GM19324 (cell line): Measurements from ENCODE around the gene GIGYF2.
"Not testable (repeated sequence)": the region's sequence is repeated elsewhere in the genome, so short reads cannot be mapped to it uniquely, and the experiment has no call there.

Source experiments
- ATAC-seq: cut with Tn5 transposase; IDR thresholded peaks from one replicate; pipeline ENCODE4 v1.9.1; 2021; ENCODE audit warnings: mild to moderate bottlenecking, moderate library complexity; ENCODE audit not compliant: unreplicated experiment, low FRiP score

GIGYF2 gene, protein sequence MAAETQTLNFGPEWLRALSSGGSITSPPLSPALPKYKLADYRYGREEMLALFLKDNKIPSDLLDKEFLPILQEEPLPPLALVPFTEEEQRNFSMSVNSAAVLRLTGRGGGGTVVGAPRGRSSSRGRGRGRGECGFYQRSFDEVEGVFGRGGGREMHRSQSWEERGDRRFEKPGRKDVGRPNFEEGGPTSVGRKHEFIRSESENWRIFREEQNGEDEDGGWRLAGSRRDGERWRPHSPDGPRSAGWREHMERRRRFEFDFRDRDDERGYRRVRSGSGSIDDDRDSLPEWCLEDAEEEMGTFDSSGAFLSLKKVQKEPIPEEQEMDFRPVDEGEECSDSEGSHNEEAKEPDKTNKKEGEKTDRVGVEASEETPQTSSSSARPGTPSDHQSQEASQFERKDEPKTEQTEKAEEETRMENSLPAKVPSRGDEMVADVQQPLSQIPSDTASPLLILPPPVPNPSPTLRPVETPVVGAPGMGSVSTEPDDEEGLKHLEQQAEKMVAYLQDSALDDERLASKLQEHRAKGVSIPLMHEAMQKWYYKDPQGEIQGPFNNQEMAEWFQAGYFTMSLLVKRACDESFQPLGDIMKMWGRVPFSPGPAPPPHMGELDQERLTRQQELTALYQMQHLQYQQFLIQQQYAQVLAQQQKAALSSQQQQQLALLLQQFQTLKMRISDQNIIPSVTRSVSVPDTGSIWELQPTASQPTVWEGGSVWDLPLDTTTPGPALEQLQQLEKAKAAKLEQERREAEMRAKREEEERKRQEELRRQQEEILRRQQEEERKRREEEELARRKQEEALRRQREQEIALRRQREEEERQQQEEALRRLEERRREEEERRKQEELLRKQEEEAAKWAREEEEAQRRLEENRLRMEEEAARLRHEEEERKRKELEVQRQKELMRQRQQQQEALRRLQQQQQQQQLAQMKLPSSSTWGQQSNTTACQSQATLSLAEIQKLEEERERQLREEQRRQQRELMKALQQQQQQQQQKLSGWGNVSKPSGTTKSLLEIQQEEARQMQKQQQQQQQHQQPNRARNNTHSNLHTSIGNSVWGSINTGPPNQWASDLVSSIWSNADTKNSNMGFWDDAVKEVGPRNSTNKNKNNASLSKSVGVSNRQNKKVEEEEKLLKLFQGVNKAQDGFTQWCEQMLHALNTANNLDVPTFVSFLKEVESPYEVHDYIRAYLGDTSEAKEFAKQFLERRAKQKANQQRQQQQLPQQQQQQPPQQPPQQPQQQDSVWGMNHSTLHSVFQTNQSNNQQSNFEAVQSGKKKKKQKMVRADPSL (N-terminal part only)

GRCh38 chr2:232697059-232697806, at the start of gene GIGYF2:
GIGYF2 (plus strand) TSS chr2:232697331; CDS start chr2:232735198, 37,867 bp downstream.
- peak; percentile 87 for ATAC-seq

DNA sequence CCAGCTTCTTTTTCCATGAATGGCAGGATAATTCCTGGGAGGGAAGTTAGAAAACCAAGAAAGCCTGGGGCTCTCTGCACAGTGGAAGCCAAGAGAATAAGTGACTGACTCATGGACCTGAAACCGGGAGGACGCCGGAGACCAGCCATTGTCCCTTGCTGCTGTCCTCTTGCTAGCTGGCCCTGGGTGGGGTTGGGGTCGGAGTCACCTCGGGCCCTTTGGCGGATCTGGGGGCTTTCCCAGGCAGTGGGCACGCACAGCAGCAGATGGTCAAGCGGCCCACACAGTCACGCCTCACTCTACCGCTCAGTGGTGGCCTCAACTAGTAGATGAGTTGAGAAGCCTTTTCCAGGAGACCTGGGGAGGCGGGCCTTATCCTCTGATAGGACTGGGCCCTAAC, 48.1 kb upstream of the GIGYF2 start:
- ATAC-seq = no peak

GRCh38 chr2:232652505-232652851, 44.7 kb upstream of the GIGYF2 start:
- no peak for ATAC-seq

DNA sequence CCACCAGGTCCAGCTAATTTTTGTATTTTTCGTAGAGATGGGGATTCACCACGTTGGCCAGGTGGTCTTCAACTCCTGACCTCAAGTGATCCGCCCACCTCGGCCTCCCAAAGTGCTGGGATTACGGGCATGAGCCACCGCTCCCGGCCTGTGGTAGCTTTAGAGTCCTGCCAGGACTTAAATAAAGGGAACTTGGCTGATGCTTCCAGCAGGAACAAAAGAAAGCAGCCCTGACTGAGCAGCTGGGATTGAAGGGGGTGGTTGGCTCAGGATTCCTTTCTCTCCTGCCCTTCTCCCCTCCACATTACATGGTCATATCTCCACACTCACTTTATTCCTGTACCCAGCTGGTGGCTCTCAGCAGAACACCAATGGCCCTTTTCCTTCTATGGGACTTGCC, 43.7 kb upstream of the GIGYF2 start:
- no peak for ATAC-seq

DNA sequence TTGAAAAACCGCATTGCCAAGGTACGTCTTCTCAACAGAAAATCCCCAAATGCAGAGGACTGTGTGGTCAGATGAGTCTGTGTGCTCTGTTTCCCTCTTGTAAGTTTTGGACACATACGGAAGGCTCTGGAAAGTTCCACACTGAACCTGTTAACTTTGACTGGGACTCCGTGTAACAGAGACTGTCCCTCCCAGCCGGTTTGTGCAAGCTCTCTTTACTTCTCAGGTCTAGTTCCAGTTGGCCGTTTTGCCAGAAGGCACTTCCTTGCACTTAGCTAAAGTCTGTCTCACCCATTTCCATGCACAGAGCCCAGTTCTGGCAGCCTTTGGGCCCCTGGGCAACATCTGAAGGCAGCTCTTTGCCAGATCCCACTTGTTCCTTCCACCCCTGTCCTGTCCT, 41.7 kb upstream of the GIGYF2 start:
- no peak for ATAC-seq

GRCh38 chr2:232658217-232658785, 38.8 kb upstream of the GIGYF2 start:
- no peak for ATAC-seq

- ATAC-seq = no peak
These were observed 37.8 kb upstream of the GIGYF2 start for GRCh38 chr2:232659359-232659758.

DNA sequence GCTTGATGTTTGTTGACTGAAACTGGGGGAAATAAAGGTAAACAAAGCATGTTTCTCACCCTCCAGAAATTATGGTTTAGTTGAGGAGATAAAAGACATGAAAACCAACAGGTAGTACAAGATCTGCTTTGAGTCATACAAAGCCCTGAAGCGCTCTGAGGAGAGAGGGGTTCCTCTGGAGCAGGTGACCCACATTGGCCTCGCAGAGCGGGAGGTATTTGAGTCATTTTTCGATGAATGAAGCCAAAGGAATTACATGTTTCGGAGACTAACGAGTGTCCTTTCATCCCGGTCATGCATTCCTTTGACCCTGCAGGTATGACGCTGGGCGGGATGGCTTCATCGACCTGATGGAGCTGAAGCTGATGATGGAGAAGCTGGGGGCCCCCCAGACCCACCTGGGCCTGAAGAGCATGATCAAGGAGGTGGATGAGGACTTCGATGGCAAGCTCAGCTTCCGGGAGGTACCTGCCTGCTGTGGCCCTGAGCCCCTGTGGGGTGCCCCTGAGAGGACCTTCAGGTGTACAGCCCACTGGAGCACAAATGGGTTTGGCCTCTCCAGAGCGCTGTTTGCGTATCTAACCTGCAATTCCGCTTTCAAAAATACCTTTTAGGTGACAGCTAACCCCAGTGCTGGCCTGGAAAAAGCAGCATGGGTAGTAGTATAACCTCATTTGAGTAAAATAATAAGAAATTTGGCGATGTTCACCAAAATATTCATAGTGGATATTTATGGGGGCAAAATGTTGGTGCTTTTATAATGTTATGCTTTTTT, 34.5 kb upstream of the GIGYF2 start:
- no peak for ATAC-seq

DNA sequence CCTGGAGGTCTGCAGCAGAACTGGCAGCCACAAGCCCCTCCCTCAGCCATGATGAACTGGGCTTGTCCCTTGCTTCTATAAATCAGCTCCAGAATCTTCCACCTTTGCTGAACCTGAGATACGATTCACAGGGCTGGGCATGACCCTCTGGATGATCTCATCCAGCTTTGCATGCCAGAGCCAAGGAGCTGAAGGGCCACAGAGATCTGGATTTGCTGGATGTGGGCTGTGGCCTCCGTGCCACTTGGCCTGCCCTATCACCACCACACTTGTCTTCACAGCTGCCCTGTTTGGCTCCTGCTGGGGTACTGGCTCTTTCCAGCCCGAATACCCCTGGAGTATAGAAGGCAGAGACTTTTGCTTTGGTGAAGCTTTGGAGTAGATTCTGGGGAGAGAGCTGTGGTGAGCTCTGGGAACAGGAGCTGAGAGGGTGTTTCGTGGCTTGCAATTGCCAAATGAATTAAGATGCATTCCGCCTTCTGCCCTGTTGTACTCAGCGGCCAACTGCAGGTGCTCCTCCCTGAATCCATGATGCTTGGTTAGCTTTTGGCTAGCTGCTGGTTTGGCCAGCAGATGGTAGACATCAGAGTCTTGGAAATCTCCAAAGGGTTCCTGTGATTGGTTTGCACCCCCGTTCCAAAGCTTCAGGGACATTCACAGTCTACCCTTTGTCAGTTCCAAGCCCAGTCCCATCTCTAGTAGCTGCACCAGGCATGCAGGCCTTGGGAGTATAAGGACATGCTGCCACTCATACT, 30.9 kb upstream of the GIGYF2 start:
- no peak for ATAC-seq

- ATAC-seq = no peak
These were observed 29.0 kb upstream of the GIGYF2 start for GRCh38 chr2:232667989-232668583.

DNA sequence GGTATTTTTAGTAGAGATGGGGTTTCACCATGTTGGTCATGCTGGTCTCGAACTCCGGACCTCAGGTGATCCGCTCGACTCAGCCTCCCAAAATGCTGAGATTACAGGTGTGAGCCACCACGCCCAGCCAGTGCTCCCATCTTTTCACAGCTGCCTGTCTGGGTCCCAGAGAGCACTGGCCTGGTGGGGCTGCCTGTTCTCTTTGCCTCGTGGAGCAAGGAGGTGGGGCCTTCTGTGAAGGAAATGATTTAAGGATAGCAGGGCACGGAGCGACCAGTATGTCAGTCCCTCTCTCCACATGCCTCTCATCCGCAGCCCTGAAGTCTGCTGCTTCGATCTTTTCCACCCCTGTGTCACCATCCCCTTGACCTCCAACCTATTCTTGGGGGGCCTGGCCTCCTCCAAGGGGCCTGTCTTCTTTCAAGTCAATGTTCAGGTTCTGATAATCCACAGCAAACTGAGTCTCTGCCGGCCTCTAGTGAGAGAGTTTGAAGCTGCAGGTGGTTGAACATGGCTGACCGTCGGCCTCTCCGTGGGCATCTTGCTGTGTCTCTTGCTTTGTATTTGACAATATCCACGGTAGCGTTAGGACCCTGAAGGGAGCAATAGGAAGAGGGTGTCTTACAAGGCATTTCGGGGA, 28.2 kb upstream of the GIGYF2 start:
- ATAC-seq = no peak

DNA sequence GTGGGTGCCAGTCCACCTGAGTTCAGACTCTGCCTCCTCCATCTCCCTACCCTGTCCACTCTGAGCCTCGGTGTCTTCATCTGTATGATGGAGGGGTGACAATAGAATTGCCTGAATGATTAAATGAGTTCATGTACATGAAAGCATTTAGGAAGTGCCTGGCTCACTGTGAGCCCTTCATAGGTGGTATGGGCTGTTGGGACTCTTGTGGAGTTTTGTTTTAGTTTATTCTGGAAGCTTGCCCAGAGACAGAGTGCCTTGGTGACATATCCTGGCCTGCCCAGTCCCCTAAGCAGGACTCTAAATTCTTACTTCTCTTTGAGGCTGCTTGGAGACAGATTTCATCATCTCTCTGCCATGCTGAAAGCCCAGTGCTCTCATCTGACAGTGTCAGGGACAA, 24.5 kb upstream of the GIGYF2 start:
- ATAC-seq = no peak

DNA sequence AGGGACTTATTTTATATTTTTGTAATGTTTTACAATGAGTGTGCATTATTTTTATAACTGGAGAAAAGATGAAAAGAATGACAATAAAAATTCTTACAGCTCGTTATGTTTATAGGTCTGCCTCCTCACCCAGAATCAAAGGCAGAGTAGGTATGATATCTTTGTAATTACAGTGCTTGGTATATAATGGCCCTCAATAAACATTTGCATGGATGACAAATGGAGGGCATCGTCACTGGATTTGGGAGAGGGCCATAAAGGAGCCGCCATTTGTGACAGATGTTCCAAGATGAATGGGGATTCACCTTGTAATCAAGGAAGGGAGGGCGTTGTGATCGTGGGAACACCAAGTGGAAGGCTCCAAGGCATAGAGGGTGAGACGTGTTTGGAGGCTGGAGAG, 22.6 kb upstream of the GIGYF2 start:
- no peak for ATAC-seq

DNA sequence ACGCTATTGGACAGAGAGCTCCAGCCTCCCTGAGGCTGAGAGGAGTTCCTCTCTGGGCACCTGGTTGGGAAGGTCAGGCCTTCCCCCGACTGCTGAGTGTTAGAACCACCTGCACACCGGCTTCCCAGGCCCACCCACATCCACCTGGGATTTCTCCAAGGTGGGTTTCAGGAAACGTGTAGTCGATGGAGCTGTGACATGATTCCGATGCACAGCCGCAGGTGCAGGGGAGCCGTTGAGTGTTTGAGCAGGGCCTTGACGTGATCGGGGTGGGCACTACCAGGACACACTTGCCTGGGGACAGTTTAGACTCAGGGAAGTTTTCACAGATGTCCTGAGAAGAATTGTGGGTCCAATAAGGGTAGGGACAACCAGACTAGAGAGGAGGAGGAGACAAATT, 21.8 kb upstream of the GIGYF2 start:
- ATAC-seq = no peak

DNA sequence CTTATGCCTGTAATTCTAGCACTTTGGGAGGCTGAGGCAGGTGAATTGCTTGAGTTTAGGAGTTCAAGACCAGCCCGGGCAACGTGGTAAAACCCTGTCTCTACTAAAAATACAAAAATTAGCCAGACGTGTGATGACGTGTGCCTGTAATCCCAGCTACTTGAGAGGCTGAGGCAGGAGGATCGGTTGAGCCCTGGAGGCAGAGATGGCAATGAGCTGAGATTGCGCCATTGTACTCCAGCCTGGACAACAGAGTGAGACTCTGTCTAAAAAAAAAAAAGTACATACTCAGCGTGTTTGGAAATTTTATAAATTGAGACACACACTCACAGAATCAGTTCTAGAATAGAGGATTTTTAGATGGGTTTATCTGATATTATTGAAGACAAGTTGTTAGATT, 17.1 kb upstream of the GIGYF2 start:
- no peak for ATAC-seq

DNA sequence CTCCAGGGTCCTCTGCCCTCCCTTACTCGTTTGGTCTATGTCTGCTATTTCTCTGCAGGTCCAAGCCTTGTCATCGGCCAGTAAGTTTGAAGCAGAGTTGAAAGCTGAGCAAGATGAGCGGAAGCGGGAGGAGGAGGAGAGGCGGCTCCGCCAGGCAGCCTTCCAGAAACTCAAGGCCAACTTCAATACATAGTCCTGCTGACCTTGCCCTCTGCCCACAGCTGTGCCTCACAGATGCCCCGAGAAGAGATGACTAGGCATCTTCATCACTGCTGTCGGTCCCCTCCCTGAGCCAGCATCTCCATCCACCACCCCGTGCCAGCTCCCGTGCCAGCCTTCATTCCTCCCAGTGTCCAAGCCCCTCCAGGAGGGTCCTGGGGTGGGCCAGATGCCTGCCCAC, 15.6 kb upstream of the GIGYF2 start:
- ATAC-seq = no peak

DNA sequence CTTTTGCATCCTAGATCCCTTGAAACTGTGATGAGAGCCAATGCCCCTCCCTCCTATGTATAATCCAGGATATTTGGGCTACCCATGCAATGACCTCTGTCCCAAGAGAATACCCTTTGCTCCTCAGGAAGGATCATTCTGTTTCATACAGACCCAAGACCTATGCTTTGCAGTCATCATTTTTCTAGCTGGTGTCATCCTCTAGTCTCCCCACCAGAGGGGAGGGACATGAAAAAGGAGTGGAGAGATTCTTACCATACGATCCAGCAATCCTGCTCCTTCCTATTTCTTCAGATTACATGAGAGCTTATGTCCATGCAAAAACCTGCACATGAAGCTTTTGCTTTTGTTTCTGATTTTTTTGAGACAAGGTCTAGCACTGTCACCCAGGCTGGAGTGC, 13.8 kb upstream of the GIGYF2 start:
- no peak for ATAC-seq

- ATAC-seq = not testable (repeated sequence)
These were observed 11.7 kb upstream of the GIGYF2 start for GRCh38 chr2:232685391-232685790.
